HEK293 (cell line): Measurements from ENCODE around the gene EVA1B.

ENCODE experiments used
- CTCF ChIA-PET: fragments of 350-600 bp; formaldehyde crosslinking; extraction: SDS; loops from one replicate; lab custom pipeline; 2021; ENCODE audit warnings: antibody characterized with exemption; lab: Yijun Ruan, JAX
- POLR2A ChIA-PET: fragments of 300-600 bp; formaldehyde crosslinking; extraction: SDS; loops from one replicate; lab custom pipeline; 2020; ENCODE audit warnings: antibody characterized with exemption, inconsistent platforms; lab: Yijun Ruan, JAX
- H3K27ac ChIP-seq: fragments of 200-500 bp; sonication (Bioruptor generic); 2 replicates; pipeline ENCODE4 v1.5.1; 2014; ENCODE audit warnings: low read depth, low read length, control low read depth, inconsistent platforms; ENCODE audit errors: extremely low read depth
- H3K36me3 ChIP-seq, 2 experiments: fragments of 200-500 bp in 1 of 2; sonication (Bioruptor generic) in 1 of 2; 1 replicate in 1 of 2; 2 replicates in 1 of 2; pipeline ENCODE4 v1.5.1; 2014 to 2017; ENCODE audit warnings: inconsistent platforms in 2 of 2, low read length in 2 of 2; ENCODE audit not compliant: control insufficient read depth in 2 of 2, insufficient read depth in 1 of 2
- H3K4me1 ChIP-seq: fragments of 200-500 bp; sonication (Bioruptor generic); 2 replicates; pipeline ENCODE4 v1.5.1; 2014; ENCODE audit warnings: mild to moderate bottlenecking, low read length, inconsistent platforms; ENCODE audit not compliant: control insufficient read depth, insufficient read depth
- H3K4me3 ChIP-seq: 2 replicates; pipeline ENCODE4 v1.5.1; 2011; ENCODE audit warnings: low read depth, mild to moderate bottlenecking, control low read depth, low read length, moderate library complexity
- H3K9me3 ChIP-seq: fragments of 200-500 bp; sonication (Bioruptor generic); 2 replicates; pipeline ENCODE4 v1.5.1; 2014; ENCODE audit warnings: low read depth, low read length, inconsistent platforms; ENCODE audit not compliant: control insufficient read depth, insufficient read depth
- EGR2 ChIP-seq: fragments of 450-650 bp; formaldehyde crosslinking; IDR thresholded peaks from 2 replicates; pipeline ENCODE4 v1.5.1; 2016; ENCODE audit warnings: low read depth, missing biosample characterization, missing genetic modification characterization
- GFI1B ChIP-seq: fragments of 450-650 bp; formaldehyde crosslinking; IDR thresholded peaks from 2 replicates; pipeline ENCODE4 v1.5.1; 2016; ENCODE audit warnings: missing biosample characterization, missing genetic modification characterization
- HOXD13 ChIP-seq: sonication (generic); formaldehyde crosslinking; IDR thresholded peaks from 2 replicates; pipeline ENCODE4 v1.8.0; 2022; ENCODE audit warnings: missing genetic modification reagents, borderline replicate concordance
- MYNN ChIP-seq: fragments of 450-650 bp; formaldehyde crosslinking; IDR thresholded peaks from 2 replicates; pipeline ENCODE4 v1.5.1; 2016; ENCODE audit warnings: missing biosample characterization, missing genetic modification characterization, borderline replicate concordance
- OVOL3 ChIP-seq: fragments of 450-650 bp; formaldehyde crosslinking; IDR thresholded peaks from 2 replicates; pipeline ENCODE4 v1.5.1; 2016; ENCODE audit warnings: missing biosample characterization, missing genetic modification characterization
- REST ChIP-seq: fragments of 450-650 bp; formaldehyde crosslinking; IDR thresholded peaks from 2 replicates; pipeline ENCODE4 v1.5.1; 2016; ENCODE audit warnings: missing biosample characterization, missing genetic modification characterization
- SP3 ChIP-seq: fragments of 450-650 bp; formaldehyde crosslinking; IDR thresholded peaks from 2 replicates; pipeline ENCODE4 v1.5.1; 2016; ENCODE audit warnings: missing biosample characterization, missing genetic modification characterization
- TCF7L2 ChIP-seq: IDR thresholded peaks from 2 replicates; pipeline ENCODE4 v1.6.1; 2011; ENCODE audit warnings: low read depth, mild to moderate bottlenecking, inconsistent platforms, low read length, moderate library complexity, borderline replicate concordance
- TRIM28 ChIP-seq: IDR thresholded peaks from 2 replicates; pipeline ENCODE4 v1.6.1; 2011; ENCODE audit warnings: low read length, control low read depth, borderline replicate concordance
- YY2 ChIP-seq: fragments of 450-650 bp; formaldehyde crosslinking; IDR thresholded peaks from 2 replicates; pipeline ENCODE4 v1.5.1; 2016; ENCODE audit warnings: missing biosample characterization, missing genetic modification characterization
- ZNF112 ChIP-seq: fragments of 450-650 bp; formaldehyde crosslinking; IDR thresholded peaks from 2 replicates; pipeline ENCODE4 v1.5.0; 2017; ENCODE audit warnings: missing biosample characterization, missing genetic modification characterization
- ZNF324 ChIP-seq: fragments of 450-650 bp; formaldehyde crosslinking; IDR thresholded peaks from 2 replicates; pipeline ENCODE4 v1.5.1; 2016; ENCODE audit warnings: missing biosample characterization, missing genetic modification characterization
- ZNF416 ChIP-seq: fragments of 450-650 bp; formaldehyde crosslinking; IDR thresholded peaks from 2 replicates; pipeline ENCODE4 v1.5.1; 2016; ENCODE audit warnings: missing biosample characterization, missing genetic modification characterization
- ZNF521 ChIP-seq: fragments of 450-650 bp; formaldehyde crosslinking; IDR thresholded peaks from 2 replicates; pipeline ENCODE4 v1.5.1; 2017; ENCODE audit warnings: missing biosample characterization, mild to moderate bottlenecking, missing genetic modification characterization
- ZSCAN5A ChIP-seq: fragments of 450-650 bp; formaldehyde crosslinking; IDR thresholded peaks from 2 replicates; pipeline ENCODE4 v1.5.1; 2016; ENCODE audit warnings: missing biosample characterization, missing genetic modification characterization
- TF ChIP-seq, protein P1 (sequence below): fragments of 450-650 bp; formaldehyde crosslinking; IDR thresholded peaks from 2 replicates; pipeline ENCODE4 v1.5.1; 2017; ENCODE audit warnings: missing biosample characterization, missing genetic modification characterization
- TF ChIP-seq, protein P2 (sequence below): fragments of 450-650 bp; formaldehyde crosslinking; IDR thresholded peaks from 2 replicates; pipeline ENCODE4 v1.5.1; 2016; ENCODE audit warnings: missing biosample characterization, missing genetic modification characterization, borderline replicate concordance

The EVA1B gene

GRCh38 chr1:36352910-36353878, 29.7 kb upstream of the EVA1B start:
- CTCF ChIA-PET, result interaction anchor here (0.7 to 3.5 kb wide), 5 partner anchors 10 to 35 kb away, joined by 3 to 17 read pairs (median 3); partner anchors contain the start of gene EVA1B
- Histone ChIP-seq H3K4me1 (no peaks in the 10 kb centered on the region), H3K9me3 (no peaks in the 10 kb centered on the region), H3K4me3 (no peak overlapping the region), H3K36me3 (peaks cover 0 to 93% of the 10 kb centered on the region in 2 experiments; a peak in 2 of 3 replicates), H3K27ac (no peak overlapping the region)
- TF ChIP-seq HOXD13, result no peak
- TF ChIP-seq EGR2 (tag by site-specific recombination), result 0 out of 2 replicates have a peak, but pooled peaks have one; percentile 22
- POLR2A ChIA-PET, result no interaction called here

GRCh38 chr1:36352125-36352909, 28.9 kb upstream of the EVA1B start:
- no peak overlapping the region for H3K4me3 ChIP-seq
- peaks cover 0 to 92% of the 10 kb centered on the region in 2 experiments; a peak in 2 of 3 replicates for H3K36me3 ChIP-seq
- POLR2A ChIA-PET, result interaction anchor here (0.5 kb wide), 1 partner anchor 19 kb away, joined by 7 read pairs; no protein-coding TSS in a partner anchor
- H3K4me1 ChIP-seq, result no peaks in the 10 kb centered on the region
- H3K27ac ChIP-seq, result no peak overlapping the region
- CTCF ChIA-PET, result interaction anchor here (0.7 to 3.5 kb wide), 5 partner anchors 9 to 36 kb away, joined by 3 to 17 read pairs (median 5); no protein-coding TSS in a partner anchor
- H3K9me3 ChIP-seq, result no peaks in the 10 kb centered on the region
- no peak for TF ChIP-seq ZNF416 (tag by site-specific recombination)
- TF ChIP-seq MYNN (tag by site-specific recombination), result no peak
- TF ChIP-seq TCF7L2, result no peak
- TF ChIP-seq ZNF521 (tag by site-specific recombination), result no peak
- TF ChIP-seq OVOL3 (tag by site-specific recombination), result no peak
- no peak for TF ChIP-seq ZSCAN5A
- no peak for TF ChIP-seq TRIM28
- TF ChIP-seq YY2 (tag by site-specific recombination), result no peak
- no peak for TF ChIP-seq GFI1B (tag by site-specific recombination)
- TF ChIP-seq ZNF112, result no peak
- TF ChIP-seq, protein P1, sequence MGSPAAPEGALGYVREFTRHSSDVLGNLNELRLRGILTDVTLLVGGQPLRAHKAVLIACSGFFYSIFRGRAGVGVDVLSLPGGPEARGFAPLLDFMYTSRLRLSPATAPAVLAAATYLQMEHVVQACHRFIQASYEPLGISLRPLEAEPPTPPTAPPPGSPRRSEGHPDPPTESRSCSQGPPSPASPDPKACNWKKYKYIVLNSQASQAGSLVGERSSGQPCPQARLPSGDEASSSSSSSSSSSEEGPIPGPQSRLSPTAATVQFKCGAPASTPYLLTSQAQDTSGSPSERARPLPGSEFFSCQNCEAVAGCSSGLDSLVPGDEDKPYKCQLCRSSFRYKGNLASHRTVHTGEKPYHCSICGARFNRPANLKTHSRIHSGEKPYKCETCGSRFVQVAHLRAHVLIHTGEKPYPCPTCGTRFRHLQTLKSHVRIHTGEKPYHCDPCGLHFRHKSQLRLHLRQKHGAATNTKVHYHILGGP (tag by site-specific recombination), result no peak
- no peak for TF ChIP-seq SP3 (tag by site-specific recombination)
- TF ChIP-seq REST, result no peak
- TF ChIP-seq ZNF324, result no peak
- TF ChIP-seq, protein P2, sequence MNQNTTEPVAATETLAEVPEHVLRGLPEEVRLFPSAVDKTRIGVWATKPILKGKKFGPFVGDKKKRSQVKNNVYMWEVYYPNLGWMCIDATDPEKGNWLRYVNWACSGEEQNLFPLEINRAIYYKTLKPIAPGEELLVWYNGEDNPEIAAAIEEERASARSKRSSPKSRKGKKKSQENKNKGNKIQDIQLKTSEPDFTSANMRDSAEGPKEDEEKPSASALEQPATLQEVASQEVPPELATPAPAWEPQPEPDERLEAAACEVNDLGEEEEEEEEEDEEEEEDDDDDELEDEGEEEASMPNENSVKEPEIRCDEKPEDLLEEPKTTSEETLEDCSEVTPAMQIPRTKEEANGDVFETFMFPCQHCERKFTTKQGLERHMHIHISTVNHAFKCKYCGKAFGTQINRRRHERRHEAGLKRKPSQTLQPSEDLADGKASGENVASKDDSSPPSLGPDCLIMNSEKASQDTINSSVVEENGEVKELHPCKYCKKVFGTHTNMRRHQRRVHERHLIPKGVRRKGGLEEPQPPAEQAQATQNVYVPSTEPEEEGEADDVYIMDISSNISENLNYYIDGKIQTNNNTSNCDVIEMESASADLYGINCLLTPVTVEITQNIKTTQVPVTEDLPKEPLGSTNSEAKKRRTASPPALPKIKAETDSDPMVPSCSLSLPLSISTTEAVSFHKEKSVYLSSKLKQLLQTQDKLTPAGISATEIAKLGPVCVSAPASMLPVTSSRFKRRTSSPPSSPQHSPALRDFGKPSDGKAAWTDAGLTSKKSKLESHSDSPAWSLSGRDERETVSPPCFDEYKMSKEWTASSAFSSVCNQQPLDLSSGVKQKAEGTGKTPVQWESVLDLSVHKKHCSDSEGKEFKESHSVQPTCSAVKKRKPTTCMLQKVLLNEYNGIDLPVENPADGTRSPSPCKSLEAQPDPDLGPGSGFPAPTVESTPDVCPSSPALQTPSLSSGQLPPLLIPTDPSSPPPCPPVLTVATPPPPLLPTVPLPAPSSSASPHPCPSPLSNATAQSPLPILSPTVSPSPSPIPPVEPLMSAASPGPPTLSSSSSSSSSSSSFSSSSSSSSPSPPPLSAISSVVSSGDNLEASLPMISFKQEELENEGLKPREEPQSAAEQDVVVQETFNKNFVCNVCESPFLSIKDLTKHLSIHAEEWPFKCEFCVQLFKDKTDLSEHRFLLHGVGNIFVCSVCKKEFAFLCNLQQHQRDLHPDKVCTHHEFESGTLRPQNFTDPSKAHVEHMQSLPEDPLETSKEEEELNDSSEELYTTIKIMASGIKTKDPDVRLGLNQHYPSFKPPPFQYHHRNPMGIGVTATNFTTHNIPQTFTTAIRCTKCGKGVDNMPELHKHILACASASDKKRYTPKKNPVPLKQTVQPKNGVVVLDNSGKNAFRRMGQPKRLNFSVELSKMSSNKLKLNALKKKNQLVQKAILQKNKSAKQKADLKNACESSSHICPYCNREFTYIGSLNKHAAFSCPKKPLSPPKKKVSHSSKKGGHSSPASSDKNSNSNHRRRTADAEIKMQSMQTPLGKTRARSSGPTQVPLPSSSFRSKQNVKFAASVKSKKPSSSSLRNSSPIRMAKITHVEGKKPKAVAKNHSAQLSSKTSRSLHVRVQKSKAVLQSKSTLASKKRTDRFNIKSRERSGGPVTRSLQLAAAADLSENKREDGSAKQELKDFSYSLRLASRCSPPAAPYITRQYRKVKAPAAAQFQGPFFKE (tag by site-specific recombination), result no peak
